WTC11 (cell line): ENCODE measurements around the gene PHACTR3. TPM values are rescaled to one million over a fixed set of nuclear protein-coding genes. Genes with fewer than 3 reads are reported as not detected.

ENCODE experiments used
- ATAC-seq: fragments of 200-7000 bp; cut with Tn5 transposase; 2 replicates; pipeline ENCODE4 v1.10.0; 2021; ENCODE audit warnings: mild to moderate bottlenecking, moderate library complexity
- CTCF ChIA-PET: fragments of 300-600 bp; sonication (Branson Sonifier 250); formaldehyde crosslinking; loops from one replicate; lab custom pipeline; 2021; ENCODE audit warnings: antibody characterized with exemption; lab: Charles Lee
- POLR2A ChIA-PET: fragments of 350-600 bp; sonication (Branson Sonifier 250); formaldehyde crosslinking; loops from one replicate; lab custom pipeline; 2021; ENCODE audit warnings: antibody characterized with exemption; lab: Charles Lee
- DNase-seq: peaks from one replicate; pipeline ENCODE4 v3.0.0; 2021; ENCODE audit warnings: low spot score
- H3K27ac Mint-ChIP-seq: 2 replicates; pipeline ENCODE4 v1.8.0; 2021; ENCODE audit warnings: mixed read lengths
- H3K27me3 Mint-ChIP-seq: 2 replicates; pipeline ENCODE4 v1.8.0; 2021; ENCODE audit warnings: low read depth, mild to moderate bottlenecking, moderate library complexity, mixed read lengths
- H3K36me3 Mint-ChIP-seq: 2 replicates; pipeline ENCODE4 v1.8.0; 2021; ENCODE audit warnings: mixed read lengths
- H3K4me1 Mint-ChIP-seq: 2 replicates; pipeline ENCODE4 v1.8.0; 2022; ENCODE audit warnings: mixed read lengths
- H3K4me3 Mint-ChIP-seq: 2 replicates; pipeline ENCODE4 v1.8.0; 2021; ENCODE audit warnings: mild to moderate bottlenecking, moderate library complexity, mixed read lengths
- H3K9me3 Mint-ChIP-seq: 2 replicates; pipeline ENCODE4 v1.8.0; 2021; ENCODE audit warnings: mixed read lengths
- CREB1 ChIP-seq: sonication (generic); formaldehyde crosslinking; IDR thresholded peaks from 2 replicates; pipeline ENCODE4 v1.8.0; 2023; ENCODE audit warnings: mild to moderate bottlenecking, missing genetic modification reagents
- ELF4 ChIP-seq: sonication (generic); formaldehyde crosslinking; IDR thresholded peaks from 2 replicates; pipeline ENCODE4 v1.8.1; 2022; ENCODE audit warnings: low read depth, mild to moderate bottlenecking, moderate library complexity, missing genetic modification reagents
- FOXP1 ChIP-seq: sonication (generic); formaldehyde crosslinking; IDR thresholded peaks from 2 replicates; pipeline ENCODE4 v1.8.0; 2022; ENCODE audit warnings: missing genetic modification reagents, mild to moderate bottlenecking, moderate library complexity, borderline replicate concordance
- MXD4 ChIP-seq: fragments of 250-450 bp; sonication (Bioruptor Pico); IDR thresholded peaks from 2 replicates; pipeline ENCODE4 v1.8.0; 2021; ENCODE audit warnings: mild to moderate bottlenecking, moderate library complexity, borderline replicate concordance
- NR2C2 ChIP-seq: sonication (generic); formaldehyde crosslinking; IDR thresholded peaks from 2 replicates; pipeline ENCODE4 v1.8.0; 2022; ENCODE audit warnings: mild to moderate bottlenecking, missing genetic modification reagents
- NR3C1 ChIP-seq: sonication (generic); formaldehyde crosslinking; conservative IDR thresholded peaks from 2 replicates; pipeline ENCODE4 v1.8.1; 2023; ENCODE audit warnings: low read depth, mild to moderate bottlenecking, missing genetic modification reagents
- PRRX2 ChIP-seq: fragments of 250-450 bp; sonication (Bioruptor Pico); IDR thresholded peaks from 2 replicates; pipeline ENCODE4 v1.8.0; 2021; ENCODE audit warnings: mild to moderate bottlenecking
- RORB ChIP-seq: fragments of 250-450 bp; sonication (Bioruptor Pico); IDR thresholded peaks from 2 replicates; pipeline ENCODE4 v1.9.0; 2021; ENCODE audit warnings: mild to moderate bottlenecking
- TEAD4 ChIP-seq: sonication (generic); formaldehyde crosslinking; IDR thresholded peaks from 2 replicates; pipeline ENCODE4 v1.8.0; 2022; ENCODE audit warnings: mild to moderate bottlenecking, missing genetic modification reagents
- ZBTB21 ChIP-seq: sonication (generic); formaldehyde crosslinking; IDR thresholded peaks from 2 replicates; pipeline ENCODE4 v1.8.1; 2023; ENCODE audit warnings: mild to moderate bottlenecking, missing genetic modification reagents, borderline replicate concordance
- ZNF232 ChIP-seq: sonication (generic); formaldehyde crosslinking; IDR thresholded peaks from 2 replicates; pipeline ENCODE4 v1.8.0; 2022; ENCODE audit warnings: mild to moderate bottlenecking, missing genetic modification reagents
- ZNF416 ChIP-seq: fragments of 250-450 bp; sonication (Bioruptor Pico); IDR thresholded peaks from 2 replicates; pipeline ENCODE4 v1.9.0; 2021; ENCODE audit warnings: mild to moderate bottlenecking, inconsistent platforms
- ZNF671 ChIP-seq: fragments of 250-450 bp; sonication (Bioruptor Pico); IDR thresholded peaks from 2 replicates; pipeline ENCODE4 v1.8.0; 2021; ENCODE audit warnings: mild to moderate bottlenecking
- total RNA-seq: library from RNA; stranded (reverse); gene quantifications from 3 replicates; pipeline ENCODE4 v1.2.3, GENCODE V29; 2021
- TF ChIP-seq, protein P1 (sequence below): sonication (generic); formaldehyde crosslinking; IDR thresholded peaks from 2 replicates; pipeline ENCODE4 v1.8.1; 2022; ENCODE audit warnings: mild to moderate bottlenecking, missing genetic modification reagents, moderate library complexity, borderline replicate concordance
- TF ChIP-seq, protein P2 (sequence below): sonication (generic); formaldehyde crosslinking; IDR thresholded peaks from 2 replicates; pipeline ENCODE4 v1.8.1; 2023; ENCODE audit warnings: mild to moderate bottlenecking, missing genetic modification reagents, borderline replicate concordance
- TF ChIP-seq, protein P3 (sequence below): sonication (generic); formaldehyde crosslinking; IDR thresholded peaks from 2 replicates; pipeline ENCODE4 v1.8.1; 2023; ENCODE audit warnings: mild to moderate bottlenecking, missing genetic modification reagents, moderate library complexity
- TF ChIP-seq, protein P4 (sequence below): sonication (generic); formaldehyde crosslinking; IDR thresholded peaks from 2 replicates; pipeline ENCODE4 v1.8.0; 2022; ENCODE audit warnings: mild to moderate bottlenecking, missing genetic modification reagents

PHACTR3 gene
- total RNA-seq, 1 experiment from 2014 or later = 0.28 TPM

DNA sequence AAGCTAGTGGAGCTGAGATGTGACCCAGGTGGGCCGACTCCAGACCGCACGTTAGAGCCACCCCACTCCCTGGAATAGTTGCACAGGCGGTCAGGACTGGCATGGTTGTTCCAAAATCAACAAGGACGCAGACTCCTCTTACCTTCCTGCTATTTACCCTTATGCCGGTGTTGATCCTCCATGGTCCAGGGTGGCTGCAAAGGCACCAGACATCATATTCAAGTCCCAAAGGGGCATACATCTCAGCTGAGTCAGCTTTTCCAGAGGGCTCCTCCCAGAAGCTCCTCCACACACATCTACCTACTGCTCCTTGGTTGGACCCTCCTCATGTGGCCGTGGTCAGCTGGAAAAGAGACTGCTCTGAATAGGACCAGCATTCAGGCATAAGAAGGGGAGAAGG is 216.9 kb downstream of the PHACTR3 start:
- no peak for ATAC-seq
- Mint-ChIP-seq H3K27me3 (peaks cover 18% of the 10 kb centered on the region), H3K9me3 (no peaks in the 10 kb centered on the region), H3K4me1 (peaks cover 10% of the 10 kb centered on the region), H3K36me3 (no peaks in the 10 kb centered on the region), H3K4me3 (no peak overlapping the region), H3K27ac (no peak overlapping the region)
- ChIA-PET POLR2A (no interaction called here), CTCF (interaction anchor here (1.5 kb wide), 1 partner anchor 10 kb away, joined by 4 read pairs; no protein-coding TSS in a partner anchor)
- DNase-seq = no peak
- TF ChIP-seq FOXP1 (CRISPR knock-in tag) = no peak
- no peak for TF ChIP-seq ZNF416 (CRISPR knock-in tag)
- TF ChIP-seq, protein P1, sequence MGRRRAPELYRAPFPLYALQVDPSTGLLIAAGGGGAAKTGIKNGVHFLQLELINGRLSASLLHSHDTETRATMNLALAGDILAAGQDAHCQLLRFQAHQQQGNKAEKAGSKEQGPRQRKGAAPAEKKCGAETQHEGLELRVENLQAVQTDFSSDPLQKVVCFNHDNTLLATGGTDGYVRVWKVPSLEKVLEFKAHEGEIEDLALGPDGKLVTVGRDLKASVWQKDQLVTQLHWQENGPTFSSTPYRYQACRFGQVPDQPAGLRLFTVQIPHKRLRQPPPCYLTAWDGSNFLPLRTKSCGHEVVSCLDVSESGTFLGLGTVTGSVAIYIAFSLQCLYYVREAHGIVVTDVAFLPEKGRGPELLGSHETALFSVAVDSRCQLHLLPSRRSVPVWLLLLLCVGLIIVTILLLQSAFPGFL = no peak
- no peak for TF ChIP-seq ZNF671
- no peak for TF ChIP-seq RORB (CRISPR knock-in tag)
- no peak for TF ChIP-seq TEAD4 (CRISPR knock-in tag)
- TF ChIP-seq, protein P2, sequence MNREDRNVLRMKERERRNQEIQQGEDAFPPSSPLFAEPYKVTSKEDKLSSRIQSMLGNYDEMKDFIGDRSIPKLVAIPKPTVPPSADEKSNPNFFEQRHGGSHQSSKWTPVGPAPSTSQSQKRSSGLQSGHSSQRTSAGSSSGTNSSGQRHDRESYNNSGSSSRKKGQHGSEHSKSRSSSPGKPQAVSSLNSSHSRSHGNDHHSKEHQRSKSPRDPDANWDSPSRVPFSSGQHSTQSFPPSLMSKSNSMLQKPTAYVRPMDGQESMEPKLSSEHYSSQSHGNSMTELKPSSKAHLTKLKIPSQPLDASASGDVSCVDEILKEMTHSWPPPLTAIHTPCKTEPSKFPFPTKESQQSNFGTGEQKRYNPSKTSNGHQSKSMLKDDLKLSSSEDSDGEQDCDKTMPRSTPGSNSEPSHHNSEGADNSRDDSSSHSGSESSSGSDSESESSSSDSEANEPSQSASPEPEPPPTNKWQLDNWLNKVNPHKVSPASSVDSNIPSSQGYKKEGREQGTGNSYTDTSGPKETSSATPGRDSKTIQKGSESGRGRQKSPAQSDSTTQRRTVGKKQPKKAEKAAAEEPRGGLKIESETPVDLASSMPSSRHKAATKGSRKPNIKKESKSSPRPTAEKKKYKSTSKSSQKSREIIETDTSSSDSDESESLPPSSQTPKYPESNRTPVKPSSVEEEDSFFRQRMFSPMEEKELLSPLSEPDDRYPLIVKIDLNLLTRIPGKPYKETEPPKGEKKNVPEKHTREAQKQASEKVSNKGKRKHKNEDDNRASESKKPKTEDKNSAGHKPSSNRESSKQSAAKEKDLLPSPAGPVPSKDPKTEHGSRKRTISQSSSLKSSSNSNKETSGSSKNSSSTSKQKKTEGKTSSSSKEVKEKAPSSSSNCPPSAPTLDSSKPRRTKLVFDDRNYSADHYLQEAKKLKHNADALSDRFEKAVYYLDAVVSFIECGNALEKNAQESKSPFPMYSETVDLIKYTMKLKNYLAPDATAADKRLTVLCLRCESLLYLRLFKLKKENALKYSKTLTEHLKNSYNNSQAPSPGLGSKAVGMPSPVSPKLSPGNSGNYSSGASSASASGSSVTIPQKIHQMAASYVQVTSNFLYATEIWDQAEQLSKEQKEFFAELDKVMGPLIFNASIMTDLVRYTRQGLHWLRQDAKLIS (CRISPR knock-in tag) = no peak
- TF ChIP-seq ZNF232 (CRISPR knock-in tag) = no peak
- no peak for TF ChIP-seq MXD4 (CRISPR knock-in tag)
- TF ChIP-seq ELF4 (CRISPR knock-in tag) = no peak
- TF ChIP-seq PRRX2 (CRISPR knock-in tag) = no peak
- TF ChIP-seq NR2C2 = no peak
- TF ChIP-seq, protein P3, sequence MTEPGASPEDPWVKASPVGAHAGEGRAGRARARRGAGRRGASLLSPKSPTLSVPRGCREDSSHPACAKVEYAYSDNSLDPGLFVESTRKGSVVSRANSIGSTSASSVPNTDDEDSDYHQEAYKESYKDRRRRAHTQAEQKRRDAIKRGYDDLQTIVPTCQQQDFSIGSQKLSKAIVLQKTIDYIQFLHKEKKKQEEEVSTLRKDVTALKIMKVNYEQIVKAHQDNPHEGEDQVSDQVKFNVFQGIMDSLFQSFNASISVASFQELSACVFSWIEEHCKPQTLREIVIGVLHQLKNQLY (CRISPR knock-in tag) = no peak

DNA sequence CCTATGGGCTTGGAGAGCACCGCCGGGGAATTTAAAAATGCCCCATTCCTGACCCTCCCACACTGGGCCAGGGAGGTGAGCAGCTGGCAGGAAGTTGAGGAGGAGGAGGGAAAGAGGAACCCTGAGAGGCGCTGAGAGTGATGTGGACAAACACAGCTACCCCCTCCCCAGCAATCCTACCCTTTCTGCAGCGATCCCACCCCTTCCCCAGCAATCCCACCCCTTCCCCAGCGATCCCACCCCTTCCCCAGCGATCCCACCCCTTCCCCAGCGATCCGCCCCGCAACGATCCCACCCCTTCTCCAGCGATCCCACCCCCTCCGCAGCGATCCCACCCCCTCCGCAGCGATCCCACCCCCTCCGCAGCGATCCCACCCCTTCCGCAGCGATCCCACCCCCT is 217.4 kb downstream of the PHACTR3 start:
- DNase-seq = no peak
- Mint-ChIP-seq H3K4me1 (peaks cover 14% of the 10 kb centered on the region), H3K27ac (no peak overlapping the region), H3K27me3 (peaks cover 18% of the 10 kb centered on the region), H3K36me3 (no peaks in the 10 kb centered on the region), H3K4me3 (no peak overlapping the region), H3K9me3 (no peaks in the 10 kb centered on the region)
- ChIA-PET CTCF (interaction anchor here (1.5 kb wide), 1 partner anchor 188 kb away, joined by 3 read pairs; no protein-coding TSS in a partner anchor), POLR2A (no interaction called here)
- no peak for ATAC-seq
- TF ChIP-seq, protein P4, sequence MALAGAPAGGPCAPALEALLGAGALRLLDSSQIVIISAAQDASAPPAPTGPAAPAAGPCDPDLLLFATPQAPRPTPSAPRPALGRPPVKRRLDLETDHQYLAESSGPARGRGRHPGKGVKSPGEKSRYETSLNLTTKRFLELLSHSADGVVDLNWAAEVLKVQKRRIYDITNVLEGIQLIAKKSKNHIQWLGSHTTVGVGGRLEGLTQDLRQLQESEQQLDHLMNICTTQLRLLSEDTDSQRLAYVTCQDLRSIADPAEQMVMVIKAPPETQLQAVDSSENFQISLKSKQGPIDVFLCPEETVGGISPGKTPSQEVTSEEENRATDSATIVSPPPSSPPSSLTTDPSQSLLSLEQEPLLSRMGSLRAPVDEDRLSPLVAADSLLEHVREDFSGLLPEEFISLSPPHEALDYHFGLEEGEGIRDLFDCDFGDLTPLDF (CRISPR knock-in tag) = no peak
- TF ChIP-seq NR3C1 (CRISPR knock-in tag) (no peak), CREB1 (CRISPR knock-in tag) (no peak), ZBTB21 (CRISPR knock-in tag) (no peak)
